Neuronal stem cell (in vitro differentiated cells): ENCODE measurements around the gene SUMO1.

Experiments
- DNase-seq: peaks from one replicate; pipeline ENCODE4 v3.0.0-alpha.2; 2013; ENCODE audit warnings: low spot score
- H2AFZ ChIP-seq: one replicate; pipeline ENCODE4 v1.6.1; 2013; ENCODE audit warnings: mild to moderate bottlenecking, low read length, inconsistent platforms
- H2AK5ac ChIP-seq: 2 replicates; pipeline ENCODE4 v1.6.1; 2013; ENCODE audit warnings: low read depth, mild to moderate bottlenecking, inconsistent platforms, low read length, moderate library complexity, mixed read lengths
- H2BK120ac ChIP-seq: 2 replicates; pipeline ENCODE4 v1.6.1; 2013; ENCODE audit warnings: low read depth, mild to moderate bottlenecking, inconsistent platforms, low read length, moderate library complexity, mixed read lengths
- H2BK12ac ChIP-seq: one replicate; pipeline ENCODE4 v1.6.1; 2013; ENCODE audit warnings: low read length, inconsistent platforms
- H2BK15ac ChIP-seq: 2 replicates; pipeline ENCODE4 v1.6.1; 2013; ENCODE audit warnings: mild to moderate bottlenecking, low read length, inconsistent platforms, mixed read lengths
- H2BK5ac ChIP-seq: one replicate; pipeline ENCODE4 v1.6.1; 2013; ENCODE audit warnings: inconsistent platforms, mild to moderate bottlenecking, low read length, moderate library complexity
- H3K14ac ChIP-seq: one replicate; pipeline ENCODE4 v1.6.1; 2013; ENCODE audit warnings: low read length, inconsistent platforms
- H3K18ac ChIP-seq: 2 replicates; pipeline ENCODE4 v1.6.1; 2013; ENCODE audit warnings: low read length, inconsistent platforms
- H3K23ac ChIP-seq: 2 replicates; pipeline ENCODE4 v1.6.1; 2013; ENCODE audit warnings: low read depth, mild to moderate bottlenecking, mixed read lengths, low read length, inconsistent platforms; ENCODE audit not compliant: poor library complexity
- H3K27ac ChIP-seq: replicated peaks from 3 replicates; pipeline ENCODE4 v1.5.1; 2013; ENCODE audit warnings: low read length, inconsistent platforms
- H3K27me3 ChIP-seq, 3 experiments: 2 replicates each; pipeline ENCODE4 v1.6.1; 2013; ENCODE audit warnings: low read length in 3 of 3, mild to moderate bottlenecking in 2 of 3, inconsistent platforms in 1 of 3, low read depth in 1 of 3, mixed read lengths in 1 of 3, moderate library complexity in 1 of 3; ENCODE audit not compliant: control insufficient read depth in 3 of 3, insufficient read depth in 3 of 3
- H3K36me3 ChIP-seq, 2 donors: replicated peaks in 1 of 2; 2 replicates each; pipeline ENCODE4 v1.6.1; 2013; ENCODE audit warnings: low read length in 2 of 2; ENCODE audit not compliant: control insufficient read depth in 2 of 2, insufficient read depth in 2 of 2
- H3K4ac ChIP-seq: 2 replicates; pipeline ENCODE4 v1.6.1; 2013; ENCODE audit warnings: inconsistent platforms, mild to moderate bottlenecking, low read length, moderate library complexity
- H3K4me1 ChIP-seq, 2 donors: 1 replicate in 1 of 2; 2 replicates in 1 of 2; pipeline ENCODE4 v1.6.1; 2013; ENCODE audit warnings: low read length in 2 of 2, low read depth in 1 of 2; ENCODE audit not compliant: control insufficient read depth in 2 of 2, insufficient read depth in 1 of 2
- H3K4me2 ChIP-seq: one replicate; pipeline ENCODE4 v1.6.1; 2013; ENCODE audit warnings: mild to moderate bottlenecking, low read length, inconsistent platforms; ENCODE audit not compliant: insufficient read depth, poor library complexity, severe bottlenecking
- H3K4me3 ChIP-seq, 2 donors: 2 replicates each; pipeline ENCODE4 v1.5.1; 2013; ENCODE audit warnings: low read length in 2 of 2, mild to moderate bottlenecking in 2 of 2, inconsistent platforms in 1 of 2, moderate library complexity in 1 of 2
- H3K79me1 ChIP-seq: one replicate; pipeline ENCODE4 v1.6.1; 2013; ENCODE audit warnings: low read depth, mild to moderate bottlenecking, inconsistent platforms, low read length, moderate library complexity
- H3K9ac ChIP-seq: one replicate; pipeline ENCODE4 v1.6.1; 2013; ENCODE audit warnings: mild to moderate bottlenecking, low read depth, low read length, inconsistent platforms; ENCODE audit not compliant: poor library complexity
- H3K9me3 ChIP-seq, 2 donors: replicated peaks in 1 of 2; 2 replicates each; pipeline versions ENCODE3 to v1.6.1; 2013; ENCODE audit warnings: low read length in 2 of 2, mild to moderate bottlenecking in 2 of 2, inconsistent platforms in 1 of 2, low read depth in 1 of 2, mixed read lengths in 1 of 2, moderate library complexity in 1 of 2; ENCODE audit not compliant: control insufficient read depth in 2 of 2, insufficient read depth in 1 of 2
- H4K8ac ChIP-seq: one replicate; pipeline ENCODE4 v1.6.1; 2013; ENCODE audit warnings: low read depth, mild to moderate bottlenecking, inconsistent platforms, low read length, moderate library complexity
- H4K91ac ChIP-seq: one replicate; pipeline ENCODE4 v1.6.1; 2013; ENCODE audit warnings: low read length, low read depth, mild to moderate bottlenecking, inconsistent platforms; ENCODE audit not compliant: poor library complexity
- WGBS, 2 donors: extraction: QIAGEN DNeasy Blood & Tissue Kit; methylation state at CpG; one replicate each; pipeline ENCODE4 v1.1.7; 2013; ENCODE audit warnings: missing lambda C conversion rate in 2 of 2, mixed read lengths in 1 of 2; ENCODE audit not compliant: insufficient read length in 2 of 2, insufficient replicate concordance in 1 of 2; ENCODE audit errors: extremely low coverage in 2 of 2; 5-methylcytosine and 5-hydroxymethylcytosine counted together

The SUMO1 gene

DNA sequence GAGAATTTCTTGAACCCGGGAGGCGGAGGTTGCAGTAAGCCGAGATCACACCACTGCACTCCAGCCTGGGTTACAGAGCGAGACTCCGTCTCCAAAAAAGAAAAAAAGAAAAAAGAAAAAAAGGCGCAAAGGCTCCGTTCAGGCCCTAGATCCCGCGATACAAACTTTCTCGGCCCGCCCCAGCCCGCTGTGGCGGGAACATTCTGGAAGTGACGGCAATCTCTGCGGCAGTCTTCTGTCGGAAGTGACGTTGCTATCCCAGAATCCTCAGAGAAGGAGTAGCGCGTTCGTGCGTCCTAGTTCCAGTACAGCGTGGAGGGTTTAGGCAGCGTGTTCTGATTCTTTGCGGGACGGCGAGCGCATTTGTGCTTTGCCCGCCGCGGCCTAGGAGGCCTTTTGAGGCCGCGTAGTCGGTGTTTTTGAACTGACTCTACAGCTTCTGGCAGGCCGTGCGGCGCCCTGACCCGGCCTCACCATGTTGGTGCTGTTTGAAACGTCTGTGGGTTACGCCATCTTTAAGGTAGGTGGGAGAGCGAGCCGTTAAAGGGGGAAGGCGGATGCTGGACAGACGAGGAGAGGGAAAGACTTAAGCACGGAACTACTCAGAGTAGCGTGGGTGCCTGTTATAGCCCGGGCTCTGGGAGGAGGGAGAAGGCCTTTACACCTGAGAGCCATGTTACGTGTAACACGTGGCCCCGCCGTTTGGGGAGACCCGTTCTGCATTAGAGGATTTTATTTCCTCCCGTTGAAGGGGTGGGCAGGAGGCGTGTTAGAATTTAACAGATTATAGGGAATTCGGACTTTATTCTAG lies 27.3 kb upstream of the SUMO1 start, which contains the start of gene NOP58:
Gene NOP58 (plus strand): TSS at position 297 of the 811 bp plus-strand sequence. CDS start 179 bp downstream, at position 476.
- peak within 1 kb of the TSS; percentile 90 for H3K14ac ChIP-seq
- peak within 1 kb of the TSS; percentile 99 for H3K18ac ChIP-seq
- peak within 1 kb of the TSS; percentile 53 for H2AK5ac ChIP-seq
- H3K79me1 ChIP-seq: peaks cover under 1% of the 10 kb centered on the region
- peak within 1 kb of the TSS; percentile 66 for H3K4me2 ChIP-seq
- H3K23ac ChIP-seq: peak within 1 kb of the TSS; percentile 96
- no peak within 1 kb of the TSS for H4K91ac ChIP-seq
- H3K9ac ChIP-seq: peak within 1 kb of the TSS; percentile 98
- no peak within 1 kb of the TSS for H2BK5ac ChIP-seq
- no peak within 1 kb of the TSS for H2BK15ac ChIP-seq
- H3K9me3 ChIP-seq: no peaks in the 10 kb centered on the region
- H4K8ac ChIP-seq: no peak within 1 kb of the TSS
- no peaks in the 10 kb centered on the region for H3K27me3 ChIP-seq
- H2AFZ ChIP-seq: peak within 1 kb of the TSS; percentile 84
- H2BK12ac ChIP-seq: no peak within 1 kb of the TSS
- H3K4me3 ChIP-seq: peak within 1 kb of the TSS; percentile 76 to 98
- H3K36me3 ChIP-seq: peaks cover 0 to 4% of the 10 kb centered on the region in 2 donors
- peak within 1 kb of the TSS; percentile 46 for H3K4ac ChIP-seq
- DNase-seq: peak; percentile 90
- no peak within 1 kb of the TSS for H2BK120ac ChIP-seq
- peak within 1 kb of the TSS; percentile 84 for H3K27ac ChIP-seq
- no CpG with 5 or more reads among the region's 54 CpGs for WGBS, 2 donors
- peaks cover 1 to 2% of the 10 kb centered on the region in 2 donors for H3K4me1 ChIP-seq

DNA sequence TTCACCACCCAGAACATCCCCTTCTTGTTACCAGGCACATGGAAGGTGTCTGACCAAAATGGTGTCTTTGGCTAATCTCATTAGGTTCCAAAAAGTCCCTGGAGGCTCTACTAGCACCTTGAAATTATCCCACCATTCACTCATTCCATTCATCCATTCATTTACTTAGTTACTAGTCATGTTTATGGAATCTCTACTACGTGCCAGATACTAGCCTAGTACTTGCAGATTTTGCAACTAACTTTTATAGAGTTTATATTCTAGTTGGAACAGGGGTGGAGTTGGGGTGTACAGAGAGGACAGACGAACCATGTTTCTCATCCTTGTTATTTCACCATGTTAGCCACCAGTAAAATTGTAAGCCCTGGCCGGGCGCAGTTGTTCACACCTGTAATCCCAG lies 23.1 kb upstream of the SUMO1 start:
- Histone ChIP-seq H3K9ac (no peak overlapping the region), H2AFZ (no peak overlapping the region), H3K9me3 (no peaks in the 10 kb centered on the region), H2BK120ac (no peak overlapping the region), H4K91ac (no peak overlapping the region), H4K8ac (no peak overlapping the region), H3K4ac (no peak overlapping the region), H3K4me3 (no peak overlapping the region), H3K23ac (no peak overlapping the region), H3K14ac (no peak overlapping the region), H3K4me2 (no peak overlapping the region), H3K4me1 (no peaks in the 10 kb centered on the region), H3K79me1 (no peaks in the 10 kb centered on the region), H2BK5ac (no peak overlapping the region), H3K27me3 (no peaks in the 10 kb centered on the region), H3K27ac (no peak overlapping the region), H2BK15ac (no peak overlapping the region), H2BK12ac (no peak overlapping the region), H3K36me3 (no peaks in the 10 kb centered on the region), H3K18ac (no peak overlapping the region), H2AK5ac (no peak overlapping the region)
- no CpG with 5 or more reads among the region's 4 CpGs for WGBS, 2 donors
- no peak for DNase-seq

DNA sequence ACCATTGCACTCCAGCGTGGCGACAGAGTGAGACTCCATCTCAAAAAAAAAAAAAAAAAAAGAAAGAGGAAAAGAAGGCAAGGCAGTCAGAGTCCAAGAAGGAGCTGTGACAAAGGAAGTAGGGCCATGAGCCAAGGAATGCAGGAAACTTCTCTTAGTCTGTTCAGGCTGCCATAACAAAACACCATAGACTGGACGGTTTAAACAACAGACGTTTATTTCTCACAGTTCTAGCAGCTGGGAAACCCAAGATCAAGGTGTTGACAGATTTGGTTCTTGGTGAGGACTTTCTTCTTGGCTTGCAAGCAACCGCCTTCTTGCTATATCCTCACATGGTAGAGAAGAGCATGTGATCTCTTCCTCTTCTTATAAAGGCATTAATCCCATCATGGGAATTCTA lies 13.1 kb upstream of the SUMO1 start:
- Histone ChIP-seq H2BK15ac (no peak overlapping the region), H3K4me3 (no peak overlapping the region), H2BK12ac (no peak overlapping the region), H4K8ac (no peak overlapping the region), H3K23ac (no peak overlapping the region), H3K27me3 (no peaks in the 10 kb centered on the region), H3K4me2 (no peak overlapping the region), H2AFZ (no peak overlapping the region), H2AK5ac (no peak overlapping the region), H3K36me3 (no peaks in the 10 kb centered on the region), H3K9me3 (peaks cover 3 to 6% of the 10 kb centered on the region in 2 donors), H3K14ac (no peak overlapping the region), H3K4ac (no peak overlapping the region), H3K27ac (no peak overlapping the region), H2BK120ac (no peak overlapping the region), H3K4me1 (peaks cover 0 to 5% of the 10 kb centered on the region in 2 donors), H4K91ac (no peak overlapping the region), H3K79me1 (no peaks in the 10 kb centered on the region), H3K9ac (no peak overlapping the region), H3K18ac (no peak overlapping the region), H2BK5ac (no peak overlapping the region)
- no CpG with 5 or more reads among the region's 5 CpGs for WGBS, 2 donors
- DNase-seq: no peak

DNA sequence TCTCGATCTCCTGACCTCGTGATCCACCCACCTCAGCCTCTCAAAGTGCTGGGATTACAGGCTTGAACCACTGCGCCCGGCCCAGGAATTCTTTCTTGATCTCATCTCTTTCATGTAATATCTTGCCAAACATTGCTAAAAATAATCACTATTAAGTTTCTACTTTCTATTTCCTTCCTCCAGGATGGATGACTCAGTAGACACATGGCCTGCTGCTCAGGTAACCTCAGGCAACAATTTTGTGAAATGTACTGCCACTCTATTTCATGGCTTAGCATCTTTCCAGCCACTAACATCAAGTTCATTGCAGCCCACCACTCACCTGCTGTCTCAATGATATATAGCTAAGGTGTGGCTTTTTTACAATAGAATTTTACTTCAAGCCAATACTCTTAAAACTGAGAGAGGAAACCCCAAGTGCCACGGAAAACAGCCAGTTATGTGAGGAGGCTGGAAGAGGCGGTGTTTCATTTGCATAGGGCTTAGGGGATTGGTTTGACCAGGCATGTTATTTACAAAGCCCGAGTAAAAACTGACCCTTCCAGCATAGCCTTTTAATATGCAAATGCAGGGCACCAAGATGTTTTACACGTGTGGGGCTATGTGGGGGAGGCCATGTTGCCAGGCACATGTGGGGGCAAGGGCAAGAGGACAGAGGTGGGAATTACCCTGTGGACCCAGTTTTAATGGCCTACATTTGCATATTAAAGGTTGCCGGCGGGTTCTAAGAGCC lies 11.3 kb upstream of the SUMO1 start:
- Histone ChIP-seq H4K8ac (no peak overlapping the region), H3K9ac (no peak overlapping the region), H3K14ac (no peak overlapping the region), H3K36me3 (no peaks in the 10 kb centered on the region), H2BK12ac (no peak overlapping the region), H3K4me2 (no peak overlapping the region), H3K27ac (no peak overlapping the region), H2BK15ac (no peak overlapping the region), H2BK5ac (no peak overlapping the region), H3K4me3 (no peak overlapping the region), H2AFZ (peak overlapping the region; percentile 72), H2AK5ac (no peak overlapping the region), H3K18ac (no peak overlapping the region), H3K4me1 (peaks cover 0 to 5% of the 10 kb centered on the region in 2 donors), H3K79me1 (no peaks in the 10 kb centered on the region), H3K4ac (no peak overlapping the region), H2BK120ac (no peak overlapping the region), H3K27me3 (no peaks in the 10 kb centered on the region), H3K23ac (no peak overlapping the region), H3K9me3 (peaks cover 3 to 6% of the 10 kb centered on the region in 2 donors), H4K91ac (no peak overlapping the region)
- no peak for DNase-seq
- WGBS, 2 donors: no CpG with 5 or more reads among the region's 10 CpGs
